Astrocyte (in vitro differentiated cells and primary cell): Measurements from ENCODE around the gene EML6. TPM values are rescaled to one million over a fixed set of nuclear protein-coding genes. Genes with fewer than 3 reads are reported as not detected.
A peak's percentile ranks its signal among the peaks of the same experiment; 100 is the strongest.

Source experiments
- DNase-seq: peaks from one replicate; pipeline ENCODE4 v3.0.0-alpha.2; 2010; ENCODE audit warnings: low read depth
- FAIRE-seq: peaks from 2 replicates; lab custom pipeline; 2011; peaks lifted over from hg19 to GRCh38; lab: Jason Lieb, UNC
- H2AFZ ChIP-seq: 2 replicates; pipeline ENCODE4 v1.6.0; 2012; ENCODE audit warnings: low read depth, low read length, inconsistent platforms
- H3K27ac ChIP-seq: 2 replicates; pipeline ENCODE4 v1.5.1; 2011; ENCODE audit warnings: low read depth, low read length, inconsistent platforms
- H3K27me3 ChIP-seq: 2 replicates; pipeline ENCODE4 v1.6.0; 2011; ENCODE audit warnings: low read length, inconsistent platforms; ENCODE audit not compliant: insufficient read depth
- H3K36me3 ChIP-seq: 2 replicates; pipeline ENCODE4 v1.5.1; 2011; ENCODE audit warnings: low read length, inconsistent platforms; ENCODE audit not compliant: insufficient read depth
- H3K4me1 ChIP-seq: 2 replicates; pipeline ENCODE4 v1.5.1; 2011; ENCODE audit warnings: low read length, inconsistent platforms; ENCODE audit not compliant: insufficient read depth
- H3K4me2 ChIP-seq: 2 replicates; pipeline ENCODE4 v1.6.0; 2012; ENCODE audit warnings: low read length, inconsistent platforms
- H3K4me3 ChIP-seq: 2 replicates; pipeline ENCODE4 v1.5.1; 2011; ENCODE audit warnings: low read depth, mild to moderate bottlenecking, low read length, inconsistent platforms; ENCODE audit not compliant: insufficient read depth
- H3K79me2 ChIP-seq: 2 replicates; pipeline ENCODE4 v1.6.0; 2012; ENCODE audit warnings: mild to moderate bottlenecking, low read length, inconsistent platforms; ENCODE audit not compliant: insufficient read depth
- H3K9ac ChIP-seq: 2 replicates; pipeline ENCODE4 v1.6.0; 2012; ENCODE audit warnings: mild to moderate bottlenecking, low read length, inconsistent platforms
- H3K9me3 ChIP-seq: 2 replicates; pipeline ENCODE4 v1.5.1; 2012; ENCODE audit warnings: low read depth, mild to moderate bottlenecking, low read length, inconsistent platforms; ENCODE audit not compliant: insufficient read depth
- H4K20me1 ChIP-seq: 2 replicates; pipeline ENCODE4 v1.6.0; 2012; ENCODE audit warnings: low read length, inconsistent platforms; ENCODE audit not compliant: insufficient read depth
- H3K27ac Mint-ChIP-seq: one replicate; pipeline ENCODE4 v1.8.0; 2021; ENCODE audit warnings: mild to moderate bottlenecking, mixed read lengths; ENCODE audit not compliant: unreplicated experiment
- H3K27me3 Mint-ChIP-seq: one replicate; pipeline ENCODE4 v1.8.0; 2021; ENCODE audit warnings: low read depth, mixed read lengths; ENCODE audit not compliant: unreplicated experiment
- H3K36me3 Mint-ChIP-seq: one replicate; pipeline ENCODE4 v1.8.0; 2021; ENCODE audit warnings: low read depth, mixed read lengths; ENCODE audit not compliant: unreplicated experiment
- H3K4me1 Mint-ChIP-seq: one replicate; pipeline ENCODE4 v1.8.0; 2021; ENCODE audit warnings: low read depth, mixed read lengths; ENCODE audit not compliant: unreplicated experiment
- H3K4me3 Mint-ChIP-seq: one replicate; pipeline ENCODE4 v1.8.0; 2021; ENCODE audit warnings: mild to moderate bottlenecking, moderate library complexity, mixed read lengths; ENCODE audit not compliant: unreplicated experiment
- H3K9me3 Mint-ChIP-seq: one replicate; pipeline ENCODE4 v1.8.0; 2021; ENCODE audit warnings: mild to moderate bottlenecking, mixed read lengths; ENCODE audit not compliant: unreplicated experiment
- EZH2 ChIP-seq: IDR thresholded peaks from 2 replicates; pipeline ENCODE4 v1.6.1; 2012; ENCODE audit warnings: mild to moderate bottlenecking, low read length, inconsistent platforms; ENCODE audit not compliant: insufficient read depth
- total RNA-seq: library from RNA; stranded (reverse); gene quantifications from 2 replicates; pipeline ENCODE4 v1.2.1, GENCODE V29; 2021
- TF ChIP-seq, protein P1 (sequence below): IDR thresholded peaks from 2 replicates; pipeline ENCODE4 v1.5.1; 2011; ENCODE audit warnings: low read depth, mild to moderate bottlenecking, inconsistent platforms, low read length, moderate library complexity; ENCODE audit not compliant: insufficient read depth

Gene EML6
- total RNA-seq, 1 donor from 2014 or later, result 0.23 TPM

DNA sequence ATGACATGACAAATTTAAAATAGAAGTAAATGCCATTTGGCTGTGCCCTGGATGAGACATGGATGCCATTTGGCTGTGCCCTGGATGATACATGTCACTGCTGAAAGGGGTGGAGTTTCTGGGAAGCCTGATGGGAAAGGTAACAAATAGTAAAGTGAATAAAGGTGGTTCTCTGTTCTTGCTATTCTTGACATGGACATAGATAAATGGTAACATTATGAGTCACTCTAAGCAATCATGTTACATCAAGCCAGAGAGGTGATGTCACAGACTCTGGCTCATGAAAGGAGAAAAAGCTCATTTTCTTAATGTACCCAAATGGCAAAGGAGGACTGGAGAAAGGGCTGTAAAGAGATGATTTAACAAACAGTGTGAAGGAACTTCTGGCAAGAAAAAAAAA, 86.4 kb downstream of the EML6 start:
- peak; percentile 76 for FAIRE-seq
- Histone ChIP-seq H3K4me2 (peak overlapping the region; percentile 2), H3K27me3 (no peaks in the 10 kb centered on the region), H3K27ac (no peak overlapping the region), H4K20me1 (no peaks in the 10 kb centered on the region), H3K9me3 (no peaks in the 10 kb centered on the region), H3K79me2 (no peaks in the 10 kb centered on the region), H3K9ac (no peak overlapping the region), H3K4me3 (no peak overlapping the region), H3K4me1 (peaks cover 7% of the 10 kb centered on the region), H2AFZ (no peak overlapping the region), H3K36me3 (no peaks in the 10 kb centered on the region)
- TF ChIP-seq, protein P1, sequence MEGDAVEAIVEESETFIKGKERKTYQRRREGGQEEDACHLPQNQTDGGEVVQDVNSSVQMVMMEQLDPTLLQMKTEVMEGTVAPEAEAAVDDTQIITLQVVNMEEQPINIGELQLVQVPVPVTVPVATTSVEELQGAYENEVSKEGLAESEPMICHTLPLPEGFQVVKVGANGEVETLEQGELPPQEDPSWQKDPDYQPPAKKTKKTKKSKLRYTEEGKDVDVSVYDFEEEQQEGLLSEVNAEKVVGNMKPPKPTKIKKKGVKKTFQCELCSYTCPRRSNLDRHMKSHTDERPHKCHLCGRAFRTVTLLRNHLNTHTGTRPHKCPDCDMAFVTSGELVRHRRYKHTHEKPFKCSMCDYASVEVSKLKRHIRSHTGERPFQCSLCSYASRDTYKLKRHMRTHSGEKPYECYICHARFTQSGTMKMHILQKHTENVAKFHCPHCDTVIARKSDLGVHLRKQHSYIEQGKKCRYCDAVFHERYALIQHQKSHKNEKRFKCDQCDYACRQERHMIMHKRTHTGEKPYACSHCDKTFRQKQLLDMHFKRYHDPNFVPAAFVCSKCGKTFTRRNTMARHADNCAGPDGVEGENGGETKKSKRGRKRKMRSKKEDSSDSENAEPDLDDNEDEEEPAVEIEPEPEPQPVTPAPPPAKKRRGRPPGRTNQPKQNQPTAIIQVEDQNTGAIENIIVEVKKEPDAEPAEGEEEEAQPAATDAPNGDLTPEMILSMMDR, result no peak
- no peak for TF ChIP-seq EZH2
- peak; percentile 70 for DNase-seq
- peaks cover 12% of the 10 kb centered on the region for H3K4me1 Mint-ChIP-seq
- H3K36me3 Mint-ChIP-seq, result no peaks in the 10 kb centered on the region
- peaks cover 3% of the 10 kb centered on the region for H3K27me3 Mint-ChIP-seq
- H3K27ac Mint-ChIP-seq, result peak overlapping the region; percentile 13
- no peaks in the 10 kb centered on the region for H3K9me3 Mint-ChIP-seq
- no peak overlapping the region for H3K4me3 Mint-ChIP-seq

DNA sequence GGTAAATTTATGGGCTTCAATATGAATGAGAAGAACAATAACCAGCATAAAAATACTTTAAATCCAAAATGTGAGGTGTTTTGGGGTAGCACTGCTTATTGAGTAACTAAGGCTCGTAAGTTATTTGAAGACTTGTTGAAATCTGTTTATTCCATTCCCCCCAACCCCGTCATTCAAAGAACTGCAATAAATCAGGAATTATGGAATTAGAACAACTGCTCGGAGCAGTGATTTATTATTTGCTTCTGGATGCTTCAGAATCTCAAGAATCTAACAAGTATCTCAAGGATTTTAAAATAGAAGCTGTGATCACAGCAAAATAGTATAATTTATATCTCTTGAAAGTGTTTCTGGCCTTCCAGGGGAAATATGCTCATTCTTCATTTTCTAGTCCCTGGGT, 86.8 kb downstream of the EML6 start:
- DNase-seq, result no peak
- no peak overlapping the region for H3K4me3 ChIP-seq
- no peak overlapping the region for H3K27ac ChIP-seq
- no peak for TF ChIP-seq EZH2
- TF ChIP-seq, protein P1, result no peak
- Mint-ChIP-seq H3K36me3 (no peaks in the 10 kb centered on the region), H3K4me1 (peaks cover 16% of the 10 kb centered on the region), H3K27me3 (peaks cover 3% of the 10 kb centered on the region), H3K27ac (no peak overlapping the region), H3K4me3 (no peak overlapping the region), H3K9me3 (no peaks in the 10 kb centered on the region)
- H3K9me3 ChIP-seq, result no peaks in the 10 kb centered on the region
- no peak overlapping the region for H2AFZ ChIP-seq
- H3K79me2 ChIP-seq, result no peaks in the 10 kb centered on the region
- peaks cover 7% of the 10 kb centered on the region for H3K4me1 ChIP-seq
- H3K36me3 ChIP-seq, result no peaks in the 10 kb centered on the region
- no peak overlapping the region for H3K4me2 ChIP-seq
- H4K20me1 ChIP-seq, result no peaks in the 10 kb centered on the region
- H3K9ac ChIP-seq, result no peak overlapping the region
- no peaks in the 10 kb centered on the region for H3K27me3 ChIP-seq
- no peak for FAIRE-seq

DNA sequence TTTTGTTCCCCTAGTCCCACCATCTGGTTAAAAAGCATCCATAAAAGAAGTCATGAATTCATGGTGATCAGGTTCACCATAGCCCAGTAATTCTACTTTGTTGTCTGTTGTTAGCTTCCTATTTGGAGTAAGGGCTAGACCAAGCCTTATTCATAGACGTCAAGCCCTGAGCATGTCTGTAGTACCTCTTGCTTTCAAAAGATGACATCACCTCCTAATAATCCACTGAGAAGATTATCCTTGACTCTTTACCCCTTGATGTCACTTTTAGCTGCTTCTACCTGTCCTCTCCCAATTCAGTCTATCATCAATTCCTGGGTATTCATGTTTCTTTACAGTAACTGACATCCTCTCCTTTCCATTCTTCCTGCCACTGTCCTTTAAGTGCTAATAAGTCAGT, 90.1 kb downstream of the EML6 start:
- no peak for DNase-seq

More for the DNA sequence above, 90.1 kb downstream of the EML6 start:
- H3K4me1 ChIP-seq, result peaks cover 7% of the 10 kb centered on the region
- no peak overlapping the region for H3K4me2 ChIP-seq
- Mint-ChIP-seq H3K4me1 (peaks cover 16% of the 10 kb centered on the region), H3K27me3 (peaks cover 3% of the 10 kb centered on the region), H3K4me3 (no peak overlapping the region), H3K9me3 (no peaks in the 10 kb centered on the region), H3K27ac (no peak overlapping the region), H3K36me3 (no peaks in the 10 kb centered on the region)
- H3K79me2 ChIP-seq, result no peaks in the 10 kb centered on the region
- TF ChIP-seq, protein P1, result no peak
- no peak for TF ChIP-seq EZH2
- H3K9ac ChIP-seq, result no peak overlapping the region
- FAIRE-seq, result no peak
- no peak overlapping the region for H3K27ac ChIP-seq
- H2AFZ ChIP-seq, result no peak overlapping the region
- no peaks in the 10 kb centered on the region for H3K27me3 ChIP-seq
- H4K20me1 ChIP-seq, result no peaks in the 10 kb centered on the region
- H3K4me3 ChIP-seq, result no peak overlapping the region
- no peaks in the 10 kb centered on the region for H3K36me3 ChIP-seq
- H3K9me3 ChIP-seq, result no peaks in the 10 kb centered on the region
